GM13977 (cell line): ENCODE measurements around the gene ANKS1A.

Source experiments
- DNase-seq: peaks from one replicate; pipeline ENCODE4 v3.0.0; 2012; ENCODE audit warnings: low spot score
- in situ Hi-C: fragments of 300-500 bp; cut with MboI; formaldehyde crosslinking; loops from one replicate; pipeline ENCODE4 v1.12.0; 2022; ENCODE audit warnings: low sequenced_read_pairs, low pct_unique_long_range_greater_than_20kb, mixed read lengths, inconsistent platforms; ENCODE audit not compliant: unreplicated experiment
- TF ChIP-seq, protein P1 (sequence below): IDR thresholded peaks from 2 replicates; pipeline ENCODE4 v1.5.1; 2012; ENCODE audit warnings: mild to moderate bottlenecking, control low read depth; ENCODE audit not compliant: insufficient read depth; ENCODE audit errors: extremely low read depth, missing control alignments

Gene ANKS1A

DNA sequence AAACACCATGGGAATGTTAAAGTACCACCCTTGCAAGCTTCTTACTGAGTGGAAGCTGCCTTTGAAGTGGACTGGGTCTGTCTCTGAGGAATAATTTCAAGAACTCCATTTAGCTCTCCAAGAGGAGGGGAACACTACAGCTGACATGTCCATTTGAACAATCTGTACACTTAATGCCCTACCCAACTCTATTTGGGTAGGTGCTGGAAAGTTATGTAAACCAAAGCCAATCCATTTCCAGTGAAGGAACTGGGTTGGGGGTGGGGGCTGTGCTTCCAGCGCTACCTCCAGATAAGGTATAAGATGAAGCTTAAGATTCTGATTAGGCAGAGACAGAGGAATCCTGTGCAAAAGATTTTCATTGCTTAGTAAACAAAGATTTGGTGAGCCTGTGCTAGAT is 130.1 kb downstream of the ANKS1A start:
- no peak for DNase-seq
- TF ChIP-seq, protein P1, sequence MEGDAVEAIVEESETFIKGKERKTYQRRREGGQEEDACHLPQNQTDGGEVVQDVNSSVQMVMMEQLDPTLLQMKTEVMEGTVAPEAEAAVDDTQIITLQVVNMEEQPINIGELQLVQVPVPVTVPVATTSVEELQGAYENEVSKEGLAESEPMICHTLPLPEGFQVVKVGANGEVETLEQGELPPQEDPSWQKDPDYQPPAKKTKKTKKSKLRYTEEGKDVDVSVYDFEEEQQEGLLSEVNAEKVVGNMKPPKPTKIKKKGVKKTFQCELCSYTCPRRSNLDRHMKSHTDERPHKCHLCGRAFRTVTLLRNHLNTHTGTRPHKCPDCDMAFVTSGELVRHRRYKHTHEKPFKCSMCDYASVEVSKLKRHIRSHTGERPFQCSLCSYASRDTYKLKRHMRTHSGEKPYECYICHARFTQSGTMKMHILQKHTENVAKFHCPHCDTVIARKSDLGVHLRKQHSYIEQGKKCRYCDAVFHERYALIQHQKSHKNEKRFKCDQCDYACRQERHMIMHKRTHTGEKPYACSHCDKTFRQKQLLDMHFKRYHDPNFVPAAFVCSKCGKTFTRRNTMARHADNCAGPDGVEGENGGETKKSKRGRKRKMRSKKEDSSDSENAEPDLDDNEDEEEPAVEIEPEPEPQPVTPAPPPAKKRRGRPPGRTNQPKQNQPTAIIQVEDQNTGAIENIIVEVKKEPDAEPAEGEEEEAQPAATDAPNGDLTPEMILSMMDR, result no peak
- in situ Hi-C loops, result no loop called here

DNA sequence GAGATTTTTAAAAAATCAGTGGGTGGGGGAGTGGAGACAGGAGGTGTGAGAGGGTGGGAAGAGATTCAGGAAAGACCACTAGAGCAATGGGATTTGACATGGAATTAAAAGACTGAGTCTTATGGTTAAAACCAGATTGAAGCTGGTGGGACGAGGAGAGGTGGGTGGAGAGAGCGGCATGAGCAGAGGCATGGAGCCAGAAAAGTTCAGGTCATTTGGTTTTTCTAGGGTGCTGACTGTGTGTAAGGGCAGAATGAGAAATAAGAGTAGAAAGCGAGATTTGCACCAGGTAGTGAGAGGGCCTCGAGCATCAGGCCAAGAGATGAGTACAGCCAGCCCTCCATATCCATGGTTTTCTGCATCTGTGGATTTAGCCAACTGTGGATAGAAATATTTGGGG is 130.8 kb downstream of the ANKS1A start:
- in situ Hi-C loops, result no loop called here
- no peak for DNase-seq
- TF ChIP-seq, protein P1, result no peak

DNA sequence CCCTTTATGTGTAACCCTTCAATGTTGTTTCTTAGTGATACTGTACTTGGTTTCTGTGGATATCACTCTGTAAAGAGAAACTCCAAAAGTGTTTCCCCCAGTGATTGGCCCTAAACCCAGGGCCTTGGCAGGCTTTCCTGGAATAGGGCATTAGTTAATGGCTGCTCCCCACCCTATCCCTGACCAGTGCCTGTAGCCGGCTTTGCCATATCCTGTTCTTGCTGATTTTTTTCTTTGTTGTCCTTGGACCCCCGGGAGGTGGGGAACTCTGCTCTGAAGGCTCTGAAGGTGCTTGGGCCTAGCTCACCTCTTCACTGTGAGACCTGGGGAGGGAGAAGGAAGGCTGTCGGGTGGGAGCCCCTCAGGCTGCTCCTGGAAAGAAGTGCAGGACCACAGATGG is 131.9 kb downstream of the ANKS1A start:
- no peak for DNase-seq
- TF ChIP-seq, protein P1, result no peak
- in situ Hi-C loops, result no loop called here

DNA sequence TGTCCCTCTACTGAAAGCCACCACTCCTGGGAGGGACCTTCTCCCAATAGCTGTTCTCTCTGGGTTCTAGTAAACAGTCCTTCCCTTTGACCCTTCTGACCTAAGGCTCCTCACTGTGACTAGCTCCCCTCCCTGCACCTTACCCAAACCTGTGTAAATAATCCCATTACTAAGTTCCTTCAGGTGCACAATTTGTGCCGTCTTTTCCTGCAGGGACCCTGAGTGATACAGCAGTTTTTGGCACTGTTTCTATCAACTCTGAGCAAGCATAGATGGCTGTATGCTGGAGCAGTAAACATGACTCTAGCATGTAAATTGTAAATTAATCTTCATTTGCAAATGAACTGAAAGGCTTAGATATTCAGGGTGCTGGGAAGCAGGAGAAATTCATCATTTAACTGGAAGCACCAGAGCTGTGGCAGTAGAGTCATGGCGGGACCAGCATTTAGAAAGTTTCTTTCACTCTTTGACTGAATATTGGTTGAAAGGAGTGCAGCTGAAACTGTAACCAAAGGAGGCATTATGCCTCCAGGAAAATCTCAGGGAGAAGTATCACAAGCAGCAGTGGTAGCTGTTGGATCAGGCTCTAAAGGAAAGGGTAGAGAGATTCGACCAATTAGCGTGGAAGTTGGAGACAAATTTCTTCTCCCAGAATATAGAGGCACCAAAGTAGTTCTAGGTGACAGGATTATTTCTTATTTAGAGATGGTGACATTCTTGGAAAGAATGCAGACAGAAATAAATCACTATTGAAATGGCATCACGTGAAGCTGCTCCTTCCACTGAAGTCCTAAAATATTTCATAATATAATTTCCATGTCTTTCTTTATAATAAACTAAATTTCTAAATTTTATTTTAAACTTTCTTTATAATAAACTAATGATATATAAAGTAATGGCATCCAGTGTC is 134.3 kb downstream of the ANKS1A start:
- DNase-seq, result no peak
- TF ChIP-seq, protein P1, result no peak
- in situ Hi-C loops, result no loop called here

DNA sequence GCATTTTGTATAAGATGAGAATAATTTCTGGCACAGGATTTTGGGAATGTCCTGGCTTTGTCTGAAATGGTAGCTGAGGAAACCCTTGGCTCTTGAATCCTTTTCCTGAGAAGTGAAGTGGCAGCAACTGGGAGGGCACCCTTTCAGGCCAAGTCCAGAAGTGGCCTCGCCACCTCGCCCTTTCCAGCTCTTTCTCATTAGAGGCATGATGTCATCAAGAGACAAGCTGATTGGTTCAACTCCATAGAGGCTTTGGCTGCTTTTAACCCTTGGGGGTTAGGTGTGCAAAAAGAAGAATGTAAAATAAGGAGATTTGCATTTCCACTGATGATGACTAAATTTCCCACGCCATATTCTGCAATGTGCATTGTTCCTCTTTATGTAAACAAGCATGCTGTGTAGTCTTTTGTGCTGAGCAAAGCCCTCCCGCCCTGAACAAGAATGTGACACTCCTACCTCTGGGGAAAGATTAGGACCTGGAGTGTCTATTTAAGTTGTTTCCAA is 135.5 kb downstream of the ANKS1A start:
- DNase-seq, result no peak
- TF ChIP-seq, protein P1, result no peak
- in situ Hi-C loops, result no loop called here

DNA sequence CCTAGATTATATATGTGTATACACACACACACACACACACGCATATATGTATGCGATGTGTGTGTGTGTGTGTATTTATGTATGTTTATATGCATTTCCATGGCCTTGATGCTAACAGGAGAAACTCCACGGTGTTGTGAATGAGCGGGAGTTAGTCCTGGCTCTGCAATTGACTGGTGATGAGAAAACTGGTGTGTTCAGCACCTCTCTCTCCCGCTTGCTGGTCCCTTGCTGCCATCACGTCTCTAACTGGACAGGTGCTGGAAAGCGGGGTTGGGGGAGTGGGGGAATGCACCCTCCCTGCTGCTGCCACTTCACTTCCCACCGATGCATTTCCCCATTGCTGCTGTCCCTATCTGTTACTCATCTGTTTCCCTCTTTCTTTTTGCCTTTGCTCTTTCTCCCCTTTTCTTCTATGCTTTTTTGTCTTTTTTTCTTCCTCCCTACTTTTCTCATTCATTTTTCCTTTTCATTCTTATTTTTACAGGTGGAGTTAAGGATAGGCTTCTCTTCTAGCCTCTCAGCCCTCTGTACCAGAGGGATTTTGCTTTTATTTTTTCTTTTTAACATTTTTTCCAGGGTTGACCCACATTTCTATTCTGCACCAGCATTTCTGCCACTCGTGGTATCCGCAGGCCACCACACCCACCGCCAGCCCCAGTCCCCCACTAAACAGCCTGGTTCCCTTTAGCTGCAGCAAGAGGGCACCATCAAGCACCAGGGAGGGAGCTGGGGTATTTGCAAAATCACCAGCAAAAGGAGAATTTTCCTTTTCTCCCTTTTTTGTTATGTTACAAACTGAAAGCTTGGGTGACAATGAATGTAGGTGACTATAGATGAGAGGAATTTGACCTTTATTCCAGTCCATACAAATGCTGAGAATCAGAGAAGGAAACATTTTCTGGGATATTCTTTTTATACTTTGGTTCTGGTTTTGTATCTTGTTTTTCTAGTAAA is 136.5 kb downstream of the ANKS1A start:
- no peak for DNase-seq
- in situ Hi-C loops, result no loop called here
- TF ChIP-seq, protein P1, result no peak
